HG03103 (cell line): ENCODE measurements around the gene SLC12A3.

Experiments
- ATAC-seq: cut with Tn5 transposase; IDR thresholded peaks from one replicate; pipeline ENCODE4 v1.9.1; 2021; ENCODE audit warnings: low read depth; ENCODE audit not compliant: unreplicated experiment

SLC12A3 gene

GRCh38 chr16:56864960-56865359 lies at the start of gene SLC12A3:
SLC12A3 (plus strand) TSS chr16:56865207; CDS start chr16:56865236, 29 bp downstream.
- ATAC-seq, result no peak

- ATAC-seq, result no peak
Observed at GRCh38 chr16:56815721-56816120, 49.3 kb upstream of the SLC12A3 start.

GRCh38 chr16:56817056-56817455 lies 48.0 kb upstream of the SLC12A3 start:
- no peak for ATAC-seq

- ATAC-seq, result no peak
Observed at GRCh38 chr16:56817938-56818337, 47.1 kb upstream of the SLC12A3 start.

GRCh38 chr16:56823081-56823733 lies 41.8 kb upstream of the SLC12A3 start:
- ATAC-seq, result no peak

GRCh38 chr16:56824331-56824730 lies 40.7 kb upstream of the SLC12A3 start:
- no peak for ATAC-seq

GRCh38 chr16:56824804-56825203 lies 40.2 kb upstream of the SLC12A3 start:
- no peak for ATAC-seq

- ATAC-seq, result no peak
Observed at GRCh38 chr16:56825826-56826225, 39.2 kb upstream of the SLC12A3 start.

GRCh38 chr16:56828647-56829046 lies 36.4 kb upstream of the SLC12A3 start:
- ATAC-seq, result no peak

GRCh38 chr16:56830669-56831068 lies 34.3 kb upstream of the SLC12A3 start:
- ATAC-seq, result no peak

GRCh38 chr16:56832768-56833167 lies 32.2 kb upstream of the SLC12A3 start:
- no peak for ATAC-seq

GRCh38 chr16:56833243-56833970 lies 31.6 kb upstream of the SLC12A3 start:
- ATAC-seq, result no peak

GRCh38 chr16:56835320-56835719 lies 29.7 kb upstream of the SLC12A3 start:
- no peak for ATAC-seq

- ATAC-seq, result no peak
Observed at GRCh38 chr16:56836410-56837230, 28.4 kb upstream of the SLC12A3 start.

- no peak for ATAC-seq
Observed at GRCh38 chr16:56838622-56839337, 26.2 kb upstream of the SLC12A3 start.

GRCh38 chr16:56841233-56841632 lies 23.8 kb upstream of the SLC12A3 start:
- no peak for ATAC-seq

GRCh38 chr16:56841659-56842058 lies 23.3 kb upstream of the SLC12A3 start:
- no peak for ATAC-seq

- no peak for ATAC-seq
Observed at GRCh38 chr16:56842133-56842532, 22.9 kb upstream of the SLC12A3 start.

GRCh38 chr16:56844056-56844455 lies 21.0 kb upstream of the SLC12A3 start:
- no peak for ATAC-seq

GRCh38 chr16:56847173-56847910 lies 17.7 kb upstream of the SLC12A3 start:
- ATAC-seq, result no peak
